Activated CD8-positive, alpha-beta memory T cell treated with anti-CD3 and anti-CD28 coated beads, Interleukin-2, amount 10 ng/mL, durations not matched to agents 7 days and 5 days (primary cell): ENCODE results near the gene SLC66A2. TPM values are rescaled to one million over a fixed set of nuclear protein-coding genes. Genes with fewer than 3 reads are reported as not detected.

Experiments used
- ATAC-seq: fragments of 150-1000 bp; cut with Tn5 transposase; one replicate; pipeline ENCODE4 v1.10.0; 2021; ENCODE audit warnings: moderate library complexity
- CTCF ChIA-PET: fragments of 350-600 bp; sonication (Branson Sonifier 250); formaldehyde crosslinking; loops from one replicate; lab custom pipeline; 2021; ENCODE audit warnings: antibody characterized with exemption; lab: Charles Lee
- DNase-seq: peaks from one replicate; pipeline ENCODE4 v3.0.0-alpha.2; 2020
- H3K27ac Mint-ChIP-seq: one replicate; pipeline ENCODE4 v1.8.0; 2021; ENCODE audit warnings: mild to moderate bottlenecking, mixed read lengths
- H3K27me3 Mint-ChIP-seq: one replicate; pipeline ENCODE4 v1.8.0; 2021; ENCODE audit warnings: mixed read lengths
- H3K36me3 Mint-ChIP-seq: one replicate; pipeline ENCODE4 v1.8.0; 2021; ENCODE audit warnings: mild to moderate bottlenecking, mixed read lengths
- H3K4me1 Mint-ChIP-seq: one replicate; pipeline ENCODE4 v1.8.0; 2021; ENCODE audit warnings: mixed read lengths
- H3K4me3 Mint-ChIP-seq: one replicate; pipeline ENCODE4 v1.8.0; 2021; ENCODE audit warnings: mild to moderate bottlenecking, moderate library complexity, mixed read lengths
- H3K9me3 Mint-ChIP-seq: one replicate; pipeline ENCODE4 v1.8.0; 2022; ENCODE audit warnings: low read depth, mixed read lengths
- total RNA-seq, 2 experiments: library from RNA; stranded (reverse); gene quantifications; one replicate each; pipeline ENCODE4 v1.2.3, GENCODE V29; 2021

SLC66A2 gene
- total RNA-seq, 2 experiments from 2014 or later: 23.4 TPM

DNA sequence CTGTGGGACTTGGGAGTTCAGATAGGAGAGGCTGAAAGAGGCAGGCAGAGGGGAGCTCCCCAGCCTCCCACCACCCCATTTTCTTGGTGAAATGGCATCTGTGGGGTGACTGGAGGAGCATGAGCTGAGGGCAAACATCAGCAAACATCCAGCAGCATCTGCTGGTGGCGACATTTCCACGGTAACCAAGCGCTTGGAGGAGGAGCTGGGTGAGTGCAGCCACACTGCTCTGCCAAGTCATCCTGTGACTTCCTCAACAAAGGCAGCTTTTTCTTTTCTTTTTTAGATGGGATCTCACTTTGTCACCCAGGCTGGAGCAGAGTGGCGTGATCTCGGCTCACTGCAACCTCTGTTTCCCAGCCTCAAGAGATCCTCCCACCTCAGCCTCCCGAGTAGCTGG is 31.3 kb upstream of the SLC66A2 start:
- Mint-ChIP-seq H3K4me3 (peak overlapping the region; percentile 2), H3K27me3 (no peaks in the 10 kb centered on the region), H3K4me1 (peaks cover 76% of the 10 kb centered on the region), H3K27ac (peak overlapping the region; percentile 82), H3K36me3 (peaks cover 48% of the 10 kb centered on the region), H3K9me3 (no peaks in the 10 kb centered on the region)
- CTCF ChIA-PET: interaction anchor here (0.8 to 7.2 kb wide), 7 partner anchors 15 to 173 kb away, joined by 3 to 47 read pairs (median 5); partner anchors contain the start of genes HSBP1L1, RBFA and SLC66A2
- DNase-seq (peak; percentile 83), ATAC-seq (peak; percentile 73)

DNA sequence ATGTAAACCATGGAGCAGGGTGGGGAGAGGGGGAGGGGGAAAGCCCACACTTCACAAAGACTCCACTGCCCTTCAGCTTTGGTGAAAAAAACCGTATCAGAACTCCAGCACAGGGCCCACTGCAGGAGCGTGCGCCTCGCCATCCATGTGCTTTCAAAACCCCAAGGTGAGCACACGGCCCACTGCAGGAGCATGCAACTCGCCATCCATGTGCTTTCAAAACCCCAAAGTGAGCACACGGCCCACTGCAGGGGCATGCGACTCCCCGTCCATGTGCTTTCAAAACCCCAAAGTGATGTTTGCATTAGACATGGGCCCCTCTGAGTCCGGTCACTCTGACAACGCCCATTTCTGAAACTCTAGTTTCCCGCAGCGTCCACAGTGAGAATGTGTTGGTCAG is 29.1 kb upstream of the SLC66A2 start:
- CTCF ChIA-PET: no interaction called here
- no peak overlapping the region for H3K27ac Mint-ChIP-seq
- ATAC-seq: no peak
- H3K4me1 Mint-ChIP-seq: peaks cover 62% of the 10 kb centered on the region
- no peaks in the 10 kb centered on the region for H3K9me3 Mint-ChIP-seq
- peaks cover 54% of the 10 kb centered on the region for H3K36me3 Mint-ChIP-seq
- no peaks in the 10 kb centered on the region for H3K27me3 Mint-ChIP-seq
- no peak overlapping the region for H3K4me3 Mint-ChIP-seq
- DNase-seq: no peak

DNA sequence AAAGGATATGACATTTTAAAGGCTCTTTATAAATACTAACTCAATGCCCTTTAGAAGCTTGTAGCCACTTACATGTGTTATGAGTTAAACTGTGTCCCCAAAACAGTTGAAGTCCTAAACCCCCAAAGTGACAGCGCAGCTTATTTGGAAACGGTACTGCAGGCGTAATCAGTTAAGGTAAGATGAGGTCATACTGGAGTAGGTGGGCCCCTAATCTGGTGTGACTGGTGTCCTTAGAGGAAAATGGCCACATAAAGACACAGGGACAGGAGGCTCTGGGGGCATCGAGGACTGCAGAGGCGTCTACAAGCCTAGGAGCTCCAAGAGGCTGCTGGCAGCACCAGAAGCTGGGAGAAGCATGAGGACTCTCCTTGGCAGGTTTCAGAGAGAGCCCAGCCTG is 28.4 kb upstream of the SLC66A2 start:
- Mint-ChIP-seq H3K27ac (no peak overlapping the region), H3K36me3 (peaks cover 54% of the 10 kb centered on the region), H3K9me3 (no peaks in the 10 kb centered on the region), H3K27me3 (no peaks in the 10 kb centered on the region), H3K4me3 (no peak overlapping the region), H3K4me1 (peaks cover 54% of the 10 kb centered on the region)
- ATAC-seq (no peak), DNase-seq (no peak)
- CTCF ChIA-PET: no interaction called here

DNA sequence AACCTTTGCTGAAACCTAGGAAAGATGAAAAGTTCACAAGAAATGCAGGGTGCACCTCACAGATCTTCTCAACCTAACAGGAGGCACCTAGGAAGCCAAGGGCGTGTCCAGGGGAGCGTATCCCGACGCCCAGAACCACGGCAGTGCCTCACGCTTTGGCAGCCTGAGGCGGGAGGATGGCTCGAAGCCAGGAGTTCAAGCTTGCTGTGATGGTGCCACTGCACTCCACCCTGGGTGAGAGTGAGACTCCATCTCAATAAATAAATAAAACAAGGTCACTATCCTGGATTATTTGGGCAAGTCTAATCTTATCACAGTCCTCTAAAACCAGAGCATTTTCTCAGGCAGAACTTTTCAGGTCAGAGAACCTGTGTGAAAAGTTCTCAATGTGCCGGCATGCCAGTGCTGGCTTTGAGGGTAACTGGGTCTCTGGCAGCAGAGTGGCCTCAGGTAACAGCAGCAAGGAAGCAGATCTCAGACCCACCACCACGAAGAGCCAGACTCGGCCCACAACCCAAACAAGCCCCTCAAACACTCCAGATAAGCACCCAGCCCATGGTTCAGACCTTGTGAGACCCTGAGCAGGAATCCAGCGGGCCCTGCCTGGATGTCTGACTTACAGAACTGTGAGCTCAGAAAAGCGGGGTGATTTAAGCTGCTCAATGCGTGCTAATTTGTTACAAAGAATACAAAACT is 24.7 kb upstream of the SLC66A2 start:
- CTCF ChIA-PET: interaction anchor here (0.9 to 1.0 kb wide), 2 partner anchors 11 to 13 kb away, joined by 3 to 4 read pairs; no protein-coding TSS in a partner anchor
- DNase-seq (no peak), ATAC-seq (no peak)
- peaks cover 53% of the 10 kb centered on the region for H3K36me3 Mint-ChIP-seq
- no peak overlapping the region for H3K27ac Mint-ChIP-seq
- no peaks in the 10 kb centered on the region for H3K9me3 Mint-ChIP-seq
- H3K4me1 Mint-ChIP-seq: peaks cover 27% of the 10 kb centered on the region
- H3K4me3 Mint-ChIP-seq: no peak overlapping the region
- no peaks in the 10 kb centered on the region for H3K27me3 Mint-ChIP-seq

DNA sequence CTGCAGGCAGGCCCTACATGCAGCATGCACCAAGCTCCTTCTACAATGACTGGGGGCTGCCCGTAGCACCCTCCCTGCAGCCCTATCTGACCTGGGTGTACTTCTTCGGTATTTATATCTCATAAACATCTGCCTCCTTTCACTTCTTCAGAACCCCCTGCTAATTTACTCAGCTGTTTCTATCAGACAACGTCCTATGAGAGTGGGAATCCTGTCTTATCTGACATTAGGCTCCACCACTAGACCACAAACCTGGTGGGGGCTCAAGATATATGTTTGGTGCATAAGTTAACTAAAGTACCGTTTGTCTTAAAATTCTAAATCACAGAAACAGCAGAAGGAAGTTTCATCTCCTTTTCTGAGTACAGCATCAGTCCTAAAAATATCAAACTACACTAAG is 23.6 kb upstream of the SLC66A2 start:
- peaks cover 56% of the 10 kb centered on the region for H3K36me3 Mint-ChIP-seq
- H3K9me3 Mint-ChIP-seq: no peaks in the 10 kb centered on the region
- no peak for DNase-seq
- H3K4me3 Mint-ChIP-seq: no peak overlapping the region
- peak overlapping the region; percentile 22 for H3K27ac Mint-ChIP-seq
- CTCF ChIA-PET: no interaction called here
- H3K27me3 Mint-ChIP-seq: no peaks in the 10 kb centered on the region
- peaks cover 22% of the 10 kb centered on the region for H3K4me1 Mint-ChIP-seq
- no peak for ATAC-seq

DNA sequence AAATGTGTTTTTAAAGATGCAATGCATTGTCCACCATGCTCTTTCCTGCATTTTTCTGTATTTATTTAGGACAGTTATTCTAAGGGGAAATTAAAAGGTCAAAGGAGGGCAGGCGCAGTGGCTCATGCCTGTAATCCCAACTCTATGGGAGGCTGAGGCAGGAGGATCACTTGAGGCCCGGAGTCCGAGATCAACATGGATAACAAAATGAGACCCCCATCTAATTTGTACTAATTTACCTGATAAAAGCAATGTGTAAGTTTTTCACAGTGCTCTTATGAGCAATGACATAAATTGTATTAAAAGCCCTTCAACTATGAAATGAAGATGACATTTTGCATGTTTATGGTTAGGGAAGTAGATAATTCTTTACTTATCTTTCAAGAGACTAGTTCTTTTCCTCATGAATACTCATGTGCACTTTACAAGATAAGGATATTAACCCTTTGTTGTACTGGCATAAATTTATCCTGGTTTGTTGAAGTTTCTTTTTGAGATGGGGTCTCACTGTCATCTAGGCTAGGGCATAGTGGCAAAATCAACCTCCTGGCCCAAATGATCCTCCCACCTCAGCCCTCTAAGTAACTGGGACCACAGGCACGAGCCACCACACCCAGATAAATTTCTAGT is 22.7 kb upstream of the SLC66A2 start:
- CTCF ChIA-PET: no interaction called here
- no peak for ATAC-seq
- Mint-ChIP-seq H3K36me3 (peaks cover 51% of the 10 kb centered on the region), H3K4me1 (peaks cover 16% of the 10 kb centered on the region), H3K27ac (no peak overlapping the region), H3K9me3 (no peaks in the 10 kb centered on the region), H3K27me3 (no peaks in the 10 kb centered on the region), H3K4me3 (no peak overlapping the region)
- DNase-seq: no peak

DNA sequence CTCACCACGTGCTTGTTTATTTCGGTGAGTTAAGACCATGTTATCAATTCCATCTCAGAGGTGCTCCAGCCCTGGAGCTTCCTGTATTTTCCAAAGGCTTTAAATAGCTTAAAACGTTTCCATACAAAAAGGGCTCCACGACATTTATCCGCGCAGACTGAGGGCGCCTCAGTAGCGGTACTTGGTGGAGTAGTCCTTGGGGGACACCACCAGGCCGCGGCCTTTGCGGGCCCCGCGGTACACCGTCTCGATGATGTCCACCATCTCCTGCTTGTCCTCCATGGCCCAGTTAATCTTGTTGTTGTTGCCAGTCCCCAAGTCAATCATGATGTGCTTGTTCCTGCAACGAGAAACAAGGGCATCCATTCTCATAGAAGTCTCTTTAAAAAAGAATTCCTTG is 22.1 kb upstream of the SLC66A2 start:
- peaks cover 17% of the 10 kb centered on the region for H3K4me1 Mint-ChIP-seq

DNA sequence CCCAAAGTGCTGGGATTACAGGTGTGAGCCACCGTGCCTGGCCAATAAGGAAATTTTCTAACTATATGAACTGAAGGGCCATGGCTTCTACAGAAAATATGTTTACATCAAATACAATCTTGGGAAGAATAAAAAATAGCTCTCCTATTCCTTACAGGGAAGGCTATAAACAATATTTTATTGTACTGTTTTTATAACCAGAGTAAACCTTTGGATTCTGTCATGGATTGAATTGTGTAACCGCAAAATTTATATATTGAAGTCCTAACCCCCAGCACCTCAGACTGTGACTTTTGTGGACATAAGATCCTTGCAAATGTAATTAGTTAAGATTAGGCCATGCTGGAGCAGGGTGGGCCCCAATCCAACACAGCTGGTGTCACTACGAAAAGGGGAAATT is 21.3 kb upstream of the SLC66A2 start:
- H3K36me3 Mint-ChIP-seq: peaks cover 45% of the 10 kb centered on the region
- H3K4me1 Mint-ChIP-seq: peaks cover 19% of the 10 kb centered on the region
- H3K9me3 Mint-ChIP-seq: no peaks in the 10 kb centered on the region
- no peak overlapping the region for H3K27ac Mint-ChIP-seq
- no peak overlapping the region for H3K4me3 Mint-ChIP-seq
- H3K27me3 Mint-ChIP-seq: no peaks in the 10 kb centered on the region
- no peak for ATAC-seq
- DNase-seq: no peak
- CTCF ChIA-PET: no interaction called here

More for the DNA sequence above, 22.1 kb upstream of the SLC66A2 start:
- no peak overlapping the region for H3K4me3 Mint-ChIP-seq
- no peaks in the 10 kb centered on the region for H3K27me3 Mint-ChIP-seq
- DNase-seq (no peak), ATAC-seq (no peak)
- peaks cover 49% of the 10 kb centered on the region for H3K36me3 Mint-ChIP-seq
- H3K9me3 Mint-ChIP-seq: no peaks in the 10 kb centered on the region
- no peak overlapping the region for H3K27ac Mint-ChIP-seq
- CTCF ChIA-PET: no interaction called here

DNA sequence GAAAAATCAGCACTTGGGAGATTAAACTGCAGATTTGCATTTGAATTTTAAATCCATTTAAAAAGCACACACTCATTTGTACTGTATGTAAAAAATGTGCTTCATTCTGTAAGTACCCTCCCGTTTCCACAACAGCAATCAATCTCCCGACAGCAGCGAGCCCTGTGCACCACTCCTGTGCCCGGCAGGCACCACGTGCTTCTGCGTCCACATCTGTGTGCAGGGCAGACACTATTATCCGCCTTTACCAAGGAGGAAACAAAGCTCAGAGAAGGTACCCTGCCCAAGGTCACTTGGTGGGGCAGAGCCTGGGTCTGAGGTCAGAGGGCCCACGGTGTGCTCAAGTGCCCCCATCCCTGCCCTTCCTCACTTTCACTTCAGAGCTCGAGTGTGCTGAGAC is 20.5 kb upstream of the SLC66A2 start:
- Mint-ChIP-seq H3K4me1 (peaks cover 19% of the 10 kb centered on the region), H3K27me3 (no peaks in the 10 kb centered on the region), H3K4me3 (no peak overlapping the region), H3K9me3 (no peaks in the 10 kb centered on the region), H3K36me3 (peaks cover 43% of the 10 kb centered on the region), H3K27ac (no peak overlapping the region)
- DNase-seq (no peak), ATAC-seq (no peak)
- CTCF ChIA-PET: no interaction called here

DNA sequence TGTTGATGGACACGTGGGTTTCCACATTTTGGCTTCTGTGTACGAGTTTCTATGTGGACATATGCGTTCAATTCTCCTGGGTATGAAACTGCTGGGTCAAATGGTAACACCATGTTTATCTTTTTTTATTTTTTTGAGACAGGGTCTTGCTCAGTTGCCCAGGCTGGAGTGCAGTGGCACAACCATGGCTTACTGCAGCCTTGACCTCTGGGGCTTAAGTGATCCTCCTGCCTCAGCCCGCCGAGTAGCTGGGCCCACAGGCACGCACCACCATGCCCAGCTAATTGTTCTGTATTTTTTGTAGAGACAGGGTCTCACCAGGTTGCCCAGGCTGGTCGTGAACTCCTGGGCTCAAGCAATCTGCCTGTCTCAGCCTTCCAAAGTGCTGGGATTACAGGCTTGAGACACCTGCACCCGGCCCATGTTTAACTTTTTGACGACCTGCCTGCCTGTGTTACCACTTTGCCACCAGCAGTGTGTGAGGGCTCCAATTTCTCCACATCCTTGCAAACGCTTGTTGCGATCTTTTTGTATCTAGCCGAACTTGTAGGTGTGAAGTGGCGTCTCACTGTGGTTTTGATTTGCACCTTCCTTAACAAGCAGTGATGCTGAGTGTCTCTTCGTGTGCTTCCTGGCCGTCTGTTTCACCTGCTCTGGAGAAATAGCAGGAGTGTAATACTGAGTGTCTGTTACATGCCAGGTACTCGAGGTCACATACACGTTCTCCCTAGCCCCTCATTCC is 19.9 kb upstream of the SLC66A2 start:
- CTCF ChIA-PET: interaction anchor here (1.3 kb wide), 1 partner anchor 14 kb away, joined by 3 read pairs; no protein-coding TSS in a partner anchor
- no peaks in the 10 kb centered on the region for H3K27me3 Mint-ChIP-seq
- no peak overlapping the region for H3K4me3 Mint-ChIP-seq
- peaks cover 19% of the 10 kb centered on the region for H3K4me1 Mint-ChIP-seq
- H3K36me3 Mint-ChIP-seq: peaks cover 43% of the 10 kb centered on the region
- no peak overlapping the region for H3K27ac Mint-ChIP-seq
- ATAC-seq: no peak
- H3K9me3 Mint-ChIP-seq: no peaks in the 10 kb centered on the region
- no peak for DNase-seq

DNA sequence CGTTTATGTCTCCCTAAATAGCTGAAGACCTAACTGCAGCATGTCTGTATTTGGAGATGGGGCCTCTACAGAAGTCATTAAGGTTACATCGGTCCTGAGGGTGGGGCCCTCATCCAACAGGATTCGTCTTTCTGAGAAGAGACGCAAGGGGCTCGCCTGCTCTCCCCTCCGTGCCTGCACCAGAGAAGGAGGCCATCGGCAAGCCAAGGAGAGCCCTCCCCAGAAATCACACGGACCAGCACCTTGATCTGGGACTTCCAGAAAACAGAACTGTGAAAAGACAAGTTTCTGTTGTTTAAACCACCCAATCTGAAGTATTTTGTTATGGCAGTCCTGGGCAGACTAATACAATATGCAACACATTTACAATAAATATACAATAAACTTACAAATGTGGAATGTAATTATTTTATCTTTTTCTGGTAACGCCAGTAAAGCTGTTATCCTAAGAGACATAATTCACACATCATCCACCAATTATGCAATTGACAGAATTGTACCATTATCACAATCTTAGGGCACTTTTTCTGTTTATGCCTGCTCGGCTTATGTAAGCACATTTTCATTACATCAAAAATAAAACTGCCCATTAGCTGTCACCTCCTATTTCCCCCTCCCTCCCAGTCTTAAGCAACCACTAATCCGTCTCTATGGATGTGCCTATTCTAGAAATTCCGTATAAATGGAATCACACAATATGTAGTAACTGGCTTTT is 19.1 kb upstream of the SLC66A2 start:
- H3K36me3 Mint-ChIP-seq: peaks cover 37% of the 10 kb centered on the region
- CTCF ChIA-PET: interaction anchor here (1.3 kb wide), 1 partner anchor 15 kb away, joined by 3 read pairs; no protein-coding TSS in a partner anchor
- H3K27ac Mint-ChIP-seq: no peak overlapping the region
- no peak overlapping the region for H3K4me3 Mint-ChIP-seq
- DNase-seq (no peak), ATAC-seq (no peak)
- H3K9me3 Mint-ChIP-seq: no peaks in the 10 kb centered on the region
- peaks cover 20% of the 10 kb centered on the region for H3K4me1 Mint-ChIP-seq
- no peaks in the 10 kb centered on the region for H3K27me3 Mint-ChIP-seq

DNA sequence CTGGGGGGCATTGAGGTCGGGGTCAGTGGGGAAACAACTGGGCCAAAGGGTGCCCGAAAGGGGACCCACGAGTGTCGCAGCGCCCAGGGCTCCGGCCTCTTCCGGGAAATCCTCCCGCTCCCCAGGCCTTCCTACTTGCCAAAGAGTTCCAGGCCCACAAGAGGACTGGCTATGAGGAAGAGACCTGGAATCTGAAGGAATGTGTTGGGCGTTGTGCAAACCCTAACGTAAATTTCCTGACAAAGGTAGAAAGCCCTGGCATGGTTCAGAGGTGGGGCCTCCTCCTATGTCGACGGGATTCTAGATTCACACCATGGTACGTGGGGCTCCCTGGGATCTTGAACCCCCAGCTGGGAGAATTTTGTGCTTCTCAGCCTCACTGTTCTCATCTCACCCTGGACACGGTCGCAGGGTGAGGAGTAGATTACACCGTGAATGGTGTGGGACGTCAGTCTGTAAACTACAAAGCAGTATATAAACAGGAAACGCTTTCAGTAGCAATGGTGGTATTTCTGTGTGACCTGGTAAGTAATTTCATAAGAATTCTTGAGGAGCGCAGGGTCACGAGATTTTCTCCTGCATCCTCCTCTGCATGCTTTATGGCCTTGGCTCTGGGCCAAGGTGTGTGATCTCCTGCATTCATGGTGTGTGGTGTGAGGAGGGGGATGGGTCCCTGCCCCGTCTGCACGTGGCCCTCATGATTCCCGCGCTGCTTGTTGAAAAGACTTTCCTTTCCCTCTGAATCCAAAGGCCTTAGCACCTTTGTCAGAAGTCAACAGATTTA is 13.9 kb upstream of the SLC66A2 start:
- ATAC-seq (no peak), DNase-seq (no peak)
- Mint-ChIP-seq H3K36me3 (peaks cover 5% of the 10 kb centered on the region), H3K27ac (peak overlapping the region; percentile 19), H3K27me3 (peaks cover 22% of the 10 kb centered on the region), H3K9me3 (no peaks in the 10 kb centered on the region), H3K4me1 (peaks cover 47% of the 10 kb centered on the region), H3K4me3 (peak overlapping the region; percentile 65)
- CTCF ChIA-PET: interaction anchor here (4.3 kb wide), 1 partner anchor 21 kb away, joined by 47 read pairs; the partner anchor contains the start of gene TXNL4A
